BLaER1 (cell line): ENCODE data around the gene PLTP.
"Not testable (repeated sequence)": the region's sequence is repeated elsewhere in the genome, so short reads cannot be mapped to it uniquely, and the experiment has no call there.

ENCODE experiments used
- H3K27ac ChIP-seq: shearing (Covaris generic); formaldehyde crosslinking; 2 replicates; pipeline ENCODE4 v1.8.1; 2022
- H3K27me3 ChIP-seq: shearing (Covaris generic); formaldehyde crosslinking; 2 replicates; pipeline ENCODE4 v1.8.1; 2022
- H3K36me3 ChIP-seq: shearing (Covaris generic); formaldehyde crosslinking; 2 replicates; pipeline ENCODE4 v1.8.1; 2022
- H3K4me1 ChIP-seq: shearing (Covaris generic); formaldehyde crosslinking; 2 replicates; pipeline ENCODE4 v1.8.1; 2022
- H3K4me2 ChIP-seq: shearing (Covaris generic); formaldehyde crosslinking; 2 replicates; pipeline ENCODE4 v1.8.1; 2022
- H3K4me3 ChIP-seq: shearing (Covaris generic); formaldehyde crosslinking; 2 replicates; pipeline ENCODE4 v1.8.1; 2022
- H3K9ac ChIP-seq: shearing (Covaris generic); formaldehyde crosslinking; 2 replicates; pipeline ENCODE4 v1.8.1; 2022
- H3K9me3 ChIP-seq: shearing (Covaris generic); formaldehyde crosslinking; 2 replicates; pipeline ENCODE4 v1.8.1; 2022
- H4K20me1 ChIP-seq: shearing (Covaris generic); formaldehyde crosslinking; 2 replicates; pipeline ENCODE4 v1.8.1; 2022
- Cebpa-rat ChIP-seq: shearing (Covaris generic); IDR thresholded peaks from 2 replicates; pipeline ENCODE4 v1.8.1; 2022

PLTP gene

GRCh38 chr20:45909817-45910669, 1.9 kb downstream of the PLTP start:
- Histone ChIP-seq H3K9ac (no peak overlapping the region), H3K27ac (0 out of 2 replicates have a peak overlapping the region, but pooled peaks have one; percentile 38)

GRCh38 chr20:45909336-45909808, 2.6 kb downstream of the PLTP start:
- peaks cover 41% of the 10 kb centered on the region for H3K4me1 ChIP-seq
- H3K36me3 ChIP-seq: no peaks in the 10 kb centered on the region; the same call in 1 of the 2 replicates
- H3K9me3 ChIP-seq: no peaks in the 10 kb centered on the region
- H3K4me3 ChIP-seq: no peak overlapping the region
- peak overlapping the region; percentile 72 for H3K4me2 ChIP-seq
- H4K20me1 ChIP-seq: no peaks in the 10 kb centered on the region
- peaks cover 25% of the 10 kb centered on the region for H3K27me3 ChIP-seq
- TF ChIP-seq Cebpa-rat: no peak
- 0 out of 2 replicates have a peak overlapping the region, but pooled peaks have one; percentile 38 for H3K27ac ChIP-seq
- H3K9ac ChIP-seq: no peak overlapping the region

More at GRCh38 chr20:45909817-45910669, 1.9 kb downstream of the PLTP start:
- H3K4me3 ChIP-seq: peak overlapping the region; percentile 67
- TF ChIP-seq Cebpa-rat: no peak
- no peaks in the 10 kb centered on the region for H4K20me1 ChIP-seq
- H3K4me1 ChIP-seq: peaks cover 35% of the 10 kb centered on the region
- H3K4me2 ChIP-seq: peak overlapping the region; percentile 72
- H3K9me3 ChIP-seq: no peaks in the 10 kb centered on the region
- H3K27me3 ChIP-seq: peaks cover 25% of the 10 kb centered on the region
- no peaks in the 10 kb centered on the region; the same call in 1 of the 2 replicates for H3K36me3 ChIP-seq

GRCh38 chr20:45908084-45908483, 3.9 kb downstream of the PLTP start:
- Histone ChIP-seq H3K9me3 (no peaks in the 10 kb centered on the region), H3K27me3 (peaks cover 19% of the 10 kb centered on the region), H3K4me3 (no peak overlapping the region), H3K4me1 (peaks cover 54% of the 10 kb centered on the region), H3K9ac (no peak overlapping the region), H3K36me3 (no peaks in the 10 kb centered on the region; the same call in 1 of the 2 replicates), H3K27ac (no peak overlapping the region), H3K4me2 (no peak overlapping the region), H4K20me1 (no peaks in the 10 kb centered on the region)
- TF ChIP-seq Cebpa-rat: no peak

GRCh38 chr20:45907219-45907948, 4.6 kb downstream of the PLTP start:
- no peaks in the 10 kb centered on the region for H3K9me3 ChIP-seq
- no peaks in the 10 kb centered on the region; the same call in 1 of the 2 replicates for H3K36me3 ChIP-seq
- H3K27ac ChIP-seq: no peak overlapping the region
- H3K27me3 ChIP-seq: peaks cover 15% of the 10 kb centered on the region
- no peak overlapping the region for H3K4me2 ChIP-seq
- no peak for TF ChIP-seq Cebpa-rat
- H3K4me3 ChIP-seq: no peak overlapping the region
- peaks cover 57% of the 10 kb centered on the region for H3K4me1 ChIP-seq
- no peak overlapping the region for H3K9ac ChIP-seq
- H4K20me1 ChIP-seq: 0 out of 2 replicates have a peak, but pooled peaks cover under 1% of the 10 kb centered on the region

- H3K4me2 ChIP-seq: no peak overlapping the region
- no peaks in the 10 kb centered on the region for H3K9me3 ChIP-seq
- peaks cover 57% of the 10 kb centered on the region for H3K4me1 ChIP-seq
- peaks cover 6% of the 10 kb centered on the region for H3K36me3 ChIP-seq
- H3K9ac ChIP-seq: no peak overlapping the region
- no peak for TF ChIP-seq Cebpa-rat
- H3K27ac ChIP-seq: no peak overlapping the region
- no peak overlapping the region for H3K4me3 ChIP-seq
- H3K27me3 ChIP-seq: no peaks in the 10 kb centered on the region
- 0 out of 2 replicates have a peak, but pooled peaks cover 5% of the 10 kb centered on the region for H4K20me1 ChIP-seq
Measured at GRCh38 chr20:45905505-45906079, 6.4 kb downstream of the PLTP start.

- H3K4me2 ChIP-seq: peak overlapping the region; percentile 51
- peak overlapping the region; percentile 50; the same call in 1 of the 2 replicates for H3K9ac ChIP-seq
- no peak for TF ChIP-seq Cebpa-rat
- no peaks in the 10 kb centered on the region for H3K9me3 ChIP-seq
- peaks cover 50% of the 10 kb centered on the region for H3K4me1 ChIP-seq
- 0 out of 2 replicates have a peak, but pooled peaks cover 5% of the 10 kb centered on the region for H4K20me1 ChIP-seq
- H3K27me3 ChIP-seq: no peaks in the 10 kb centered on the region
- H3K36me3 ChIP-seq: peaks cover 6% of the 10 kb centered on the region
- H3K4me3 ChIP-seq: no peak overlapping the region
- peak overlapping the region; percentile 49 for H3K27ac ChIP-seq
Measured at GRCh38 chr20:45904583-45905504, 7.1 kb downstream of the PLTP start.

GRCh38 chr20:45902199-45902701, 9.7 kb downstream of the PLTP start:
- H3K9me3 ChIP-seq: no peaks in the 10 kb centered on the region
- H3K36me3 ChIP-seq: peaks cover 28% of the 10 kb centered on the region
- TF ChIP-seq Cebpa-rat: no peak
- H4K20me1 ChIP-seq: 0 out of 2 replicates have a peak, but pooled peaks cover 5% of the 10 kb centered on the region
- peak overlapping the region; percentile 77 for H3K4me2 ChIP-seq
- peak overlapping the region; percentile 7; the same call in 1 of the 2 replicates for H3K27ac ChIP-seq
- H3K4me3 ChIP-seq: peak overlapping the region; percentile 6; the same call in 1 of the 2 replicates
- H3K4me1 ChIP-seq: peaks cover 42% of the 10 kb centered on the region
- H3K27me3 ChIP-seq: no peaks in the 10 kb centered on the region
- peak overlapping the region; percentile 48 for H3K9ac ChIP-seq

GRCh38 chr20:45901332-45901731, 10.6 kb downstream of the PLTP start:
- H4K20me1 ChIP-seq, H3K4me3 ChIP-seq, H3K27me3 ChIP-seq, H3K27ac ChIP-seq, H3K9ac ChIP-seq, H3K9me3 ChIP-seq: not testable (repeated sequence)
- H3K36me3 ChIP-seq: peaks cover 36% of the 10 kb centered on the region
- H3K4me2 ChIP-seq: peak overlapping the region; percentile 77; the same call in 1 of the 2 replicates
- H3K4me1 ChIP-seq: peaks cover 42% of the 10 kb centered on the region
